Measurements from ENCODE around the gene DMRTC2. TPM values are rescaled to one million over a fixed set of nuclear protein-coding genes. Genes with fewer than 3 reads are reported as not detected.

DMRTC2 gene
- not detected in 2 replicates for total RNA-seq

GRCh38 chr19:41845001-41845050 lies at the start of gene DMRTC2:
TSS of gene DMRTC2 (plus strand) at chr19:41845042. CDS start at chr19:41847429, 2,387 bp downstream.

GRCh38 chr19:41796362-41796761 lies 48.5 kb upstream of the DMRTC2 start, which contains the start of gene CEACAM3:
TSS of gene CEACAM3 (plus strand) at chr19:41796587. CDS start at chr19:41796678, 91 bp downstream.

DNA sequence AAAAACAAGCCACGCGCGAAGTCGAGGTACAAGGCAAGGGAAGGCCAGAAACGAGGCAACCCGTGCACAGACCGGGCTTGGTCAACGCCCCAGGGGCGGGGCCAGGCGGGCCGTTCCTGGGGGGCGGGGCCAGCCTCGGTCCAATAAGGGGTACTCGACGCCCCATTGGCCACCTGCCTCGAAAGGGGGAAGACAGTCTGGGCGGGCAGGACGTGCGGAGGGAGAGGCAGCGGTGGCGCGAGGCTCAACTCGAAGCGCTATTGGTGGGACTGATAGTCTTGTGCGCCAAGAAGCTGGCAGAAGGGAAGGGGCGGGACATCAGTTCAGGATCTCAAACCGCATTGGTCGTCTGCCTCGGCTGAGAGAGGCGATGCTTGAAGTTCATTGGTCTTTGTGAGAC lies 241 bp upstream of the DMRTC2 start, which contains the start of gene LYPD4:
Gene LYPD4, minus strand, starts transcription at position 83 of the 400 bp plus-strand sequence. CDS start 5,398 bp downstream, outside the sequence.

DNA sequence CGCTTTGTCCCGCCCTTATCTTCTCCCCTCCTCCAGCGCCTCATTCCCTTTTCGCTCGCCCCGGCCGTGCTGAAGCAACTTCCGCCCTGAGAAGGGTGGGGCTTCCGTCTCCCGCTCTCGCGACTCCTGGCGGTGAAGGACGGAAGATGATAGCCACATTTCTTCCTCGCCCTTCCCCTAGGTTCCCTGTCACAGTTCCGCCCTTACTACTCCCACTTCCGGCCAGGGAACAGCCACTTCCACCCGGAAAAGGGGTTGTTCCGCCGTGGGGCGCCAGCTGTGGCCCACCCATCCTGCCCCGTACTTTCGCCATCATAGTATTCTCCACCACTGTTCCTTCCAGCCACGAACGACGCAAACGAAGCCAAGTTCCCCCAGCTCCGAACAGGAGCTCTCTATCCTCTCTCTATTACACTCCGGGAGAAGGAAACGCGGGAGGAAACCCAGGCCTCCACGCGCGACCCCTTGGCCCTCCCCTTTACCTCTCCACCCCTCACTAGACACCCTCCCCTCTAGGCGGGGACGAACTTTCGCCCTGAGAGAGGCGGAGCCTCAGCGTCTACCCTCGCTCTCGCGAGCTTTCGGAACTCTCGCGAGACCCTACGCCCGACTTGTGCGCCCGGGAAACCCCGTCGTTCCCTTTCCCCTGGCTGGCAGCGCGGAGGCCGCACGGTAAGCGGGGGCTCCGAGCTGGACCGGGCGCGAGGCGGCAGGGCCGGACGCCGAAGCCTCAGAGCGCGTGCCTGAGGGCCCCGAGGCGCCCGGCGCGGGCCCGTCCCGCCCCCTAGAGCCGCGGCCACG lies 15.0 kb downstream of the DMRTC2 start, which contains the start of gene RPS19:
Gene RPS19, plus strand, starts transcription at position 638 of the 801 bp plus-strand sequence. CDS start 520 bp downstream, outside the sequence.

GRCh38 chr19:41876847-41877832 lies 32.3 kb downstream of the DMRTC2 start, which contains the start of gene CD79A:
TSS of gene CD79A (plus strand) at chr19:41877279. CDS start at chr19:41877305, 26 bp downstream.

DNA sequence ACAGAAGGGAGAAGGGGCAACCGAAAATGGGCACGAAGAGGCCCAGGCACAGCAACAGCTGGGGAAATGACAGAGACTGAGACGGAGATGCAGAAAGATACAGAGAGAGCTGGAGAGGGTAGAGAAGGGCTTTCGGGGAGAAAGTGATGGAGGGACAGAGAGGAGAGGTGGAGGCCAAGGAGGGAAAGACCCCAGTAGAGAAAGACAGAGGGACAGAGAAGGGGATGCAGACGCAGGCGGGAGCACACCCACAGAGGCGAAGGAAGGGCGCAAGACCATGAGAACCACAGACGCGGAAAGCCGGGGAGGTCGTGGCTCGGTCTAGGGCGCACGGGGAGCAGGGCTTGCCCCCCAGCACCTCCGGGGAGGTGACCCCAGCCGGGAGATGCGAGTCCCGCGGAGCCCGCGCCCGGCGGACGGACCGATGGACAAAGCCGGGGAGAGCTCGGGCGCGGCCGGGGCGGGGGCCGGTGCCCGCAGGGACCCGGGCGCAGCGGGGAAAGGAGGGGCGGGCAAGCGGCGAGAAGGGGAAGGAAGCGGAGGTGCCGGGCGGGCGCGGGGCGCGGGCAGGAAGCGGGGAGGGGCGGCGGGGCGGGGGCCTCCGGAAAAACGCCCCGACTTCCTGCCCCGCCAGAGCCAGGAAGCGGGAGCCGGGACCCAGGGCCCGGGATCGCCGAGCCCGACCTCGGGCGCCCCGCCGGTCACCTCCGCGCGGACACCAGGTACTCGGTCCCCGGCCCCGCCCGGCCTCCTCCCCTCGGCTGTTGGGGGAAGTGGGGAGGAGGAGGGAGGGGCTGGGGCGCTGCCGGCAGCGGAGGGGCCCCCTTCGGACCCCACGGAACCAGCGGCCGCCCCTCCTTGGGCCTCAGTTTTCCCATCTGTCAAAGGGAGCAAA lies 38.0 kb downstream of the DMRTC2 start, which contains the start of gene ARHGEF1:
Gene ARHGEF1, plus strand, starts transcription at position 617 of the 895 bp plus-strand sequence. CDS start 4,899 bp downstream, outside the sequence.

Small RNA genes within 50 kb of the gene (small RNA-seq; reads per million reads assigned to genes)
- gene MIR6797 (ENCODE audit: low replicate concordance): 0.13 reads per million

Other genes with a start within 250 kb of the DMRTC2 start
- gene CEACAM4, start 218.0 kb upstream of the DMRTC2 start, total RNA-seq: not detected in 2 replicates
- not detected in 2 replicates for gene CEACAM7, start 156.8 kb upstream of the DMRTC2 start, total RNA-seq
- not detected in 2 replicates for gene CEACAM5, start 136.4 kb upstream of the DMRTC2 start, total RNA-seq
- not detected in 2 replicates for gene CEACAM6, start 89.5 kb upstream of the DMRTC2 start, total RNA-seq
- gene CEACAM3, start 48.5 kb upstream of the DMRTC2 start, total RNA-seq: not detected in 2 replicates
- not detected in 2 replicates for gene LYPD4, start 359 bp upstream of the DMRTC2 start, total RNA-seq
- gene RPS19, start 15.2 kb downstream of the DMRTC2 start, total RNA-seq: 427 and 1,029 TPM in 2 replicates
- 0.22 TPM in 1 of 2 replicates, not detected in the other for gene CD79A, start 32.2 kb downstream of the DMRTC2 start, total RNA-seq
- 40.9 and 68.7 TPM in 2 replicates for gene ARHGEF1, start 38.1 kb downstream of the DMRTC2 start, total RNA-seq
- under 0.01 TPM in 1 of 2 replicates, not detected in the other for gene ERFL, start 83.4 kb downstream of the DMRTC2 start, total RNA-seq
- gene RABAC1, start 114.3 kb downstream of the DMRTC2 start, total RNA-seq: 127 and 236 TPM in 2 replicates
- gene ATP1A3, start 149.2 kb downstream of the DMRTC2 start, total RNA-seq: not detected in 2 replicates
- under 0.01 TPM in 1 of 2 replicates, not detected in the other for gene GRIK5, start 225.2 kb downstream of the DMRTC2 start, total RNA-seq
- gene ZNF574, start 231.1 kb downstream of the DMRTC2 start, total RNA-seq: 13.6 and 32.6 TPM in 2 replicates

Measured in placental pericyte (primary cell).